ENCODE data around the gene HS3ST4.

DNA sequence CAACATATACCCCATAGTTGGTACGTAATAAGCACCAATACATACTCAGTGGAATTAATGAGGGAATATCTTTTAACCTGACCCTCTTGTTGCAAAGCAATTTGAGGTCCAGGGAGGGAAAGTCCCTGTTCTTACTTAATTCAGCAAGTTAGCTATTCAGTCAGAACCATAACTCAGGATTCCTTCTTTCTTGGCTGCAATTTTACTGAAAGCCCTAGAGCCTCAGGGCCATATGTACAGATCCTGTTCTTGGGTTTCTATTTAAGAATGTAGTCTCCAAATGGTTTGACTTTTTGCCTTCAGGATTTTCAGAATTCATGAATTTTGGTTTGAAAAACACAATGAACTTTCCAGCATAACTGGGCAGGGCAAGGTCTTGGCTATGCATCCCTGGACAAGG, 436.5 kb downstream of the HS3ST4 start:
- TF ChIP-seq, protein P1, sequence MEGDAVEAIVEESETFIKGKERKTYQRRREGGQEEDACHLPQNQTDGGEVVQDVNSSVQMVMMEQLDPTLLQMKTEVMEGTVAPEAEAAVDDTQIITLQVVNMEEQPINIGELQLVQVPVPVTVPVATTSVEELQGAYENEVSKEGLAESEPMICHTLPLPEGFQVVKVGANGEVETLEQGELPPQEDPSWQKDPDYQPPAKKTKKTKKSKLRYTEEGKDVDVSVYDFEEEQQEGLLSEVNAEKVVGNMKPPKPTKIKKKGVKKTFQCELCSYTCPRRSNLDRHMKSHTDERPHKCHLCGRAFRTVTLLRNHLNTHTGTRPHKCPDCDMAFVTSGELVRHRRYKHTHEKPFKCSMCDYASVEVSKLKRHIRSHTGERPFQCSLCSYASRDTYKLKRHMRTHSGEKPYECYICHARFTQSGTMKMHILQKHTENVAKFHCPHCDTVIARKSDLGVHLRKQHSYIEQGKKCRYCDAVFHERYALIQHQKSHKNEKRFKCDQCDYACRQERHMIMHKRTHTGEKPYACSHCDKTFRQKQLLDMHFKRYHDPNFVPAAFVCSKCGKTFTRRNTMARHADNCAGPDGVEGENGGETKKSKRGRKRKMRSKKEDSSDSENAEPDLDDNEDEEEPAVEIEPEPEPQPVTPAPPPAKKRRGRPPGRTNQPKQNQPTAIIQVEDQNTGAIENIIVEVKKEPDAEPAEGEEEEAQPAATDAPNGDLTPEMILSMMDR (IDR thresholded peaks at IDR 0.05): no peak
- TF ChIP-seq EP300 (IDR thresholded peaks at IDR 0.05) (no peak), POLR2A (IDR thresholded peaks at IDR 0.05) (no peak)

Measured in suprapubic skin (tissue), 3 donors.